Right atrium auricular region (tissue), 2 donors: ENCODE measurements around the gene DDA1. TPM values are rescaled to one million over a fixed set of nuclear protein-coding genes. Genes with fewer than 3 reads are reported as not detected.

ENCODE experiments used
- DNase-seq: peaks from one replicate; pipeline ENCODE4 v3.0.0-alpha.2; 2019; ENCODE audit warnings: low spot score
- H3K27ac ChIP-seq, 2 donors: fragments of 200-600 bp; sonication (generic); 1 replicate in 1 of 2; 2 replicates in 1 of 2; pipeline ENCODE4 v1.5.1; 2016 to 2019
- H3K27me3 ChIP-seq, 2 donors: fragments of 200-600 bp; sonication (generic); one replicate each; pipeline versions ENCODE4 v1.5.1 to v1.6.0; 2017 to 2019
- H3K36me3 ChIP-seq: fragments of 200-600 bp; sonication (generic); one replicate; pipeline ENCODE4 v1.5.1; 2016
- H3K4me1 ChIP-seq, 2 donors: fragments of 200-600 bp; sonication (generic); one replicate each; pipeline versions ENCODE4 v1.5.1 to v1.6.0; 2017 to 2019
- H3K4me3 ChIP-seq, 2 donors: fragments of 200-600 bp; sonication (generic); 1 replicate in 1 of 2; 2 replicates in 1 of 2; pipeline ENCODE4 v1.5.1; 2017 to 2019; ENCODE audit warnings: mild to moderate bottlenecking in 1 of 2, moderate library complexity in 1 of 2
- H3K9me3 ChIP-seq, 2 donors: fragments of 200-600 bp; sonication (generic); one replicate each; pipeline ENCODE4 v1.5.1; 2019
- CTCF ChIP-seq, 2 donors: fragments of 200-600 bp; sonication (generic); IDR thresholded peaks; one replicate each; pipeline ENCODE4 v1.5.1; 2019; ENCODE audit warnings: antibody characterized with exemption in 2 of 2
- total RNA-seq, 2 donors: library from RNA; depleted of rRNA; stranded (reverse); fragments of >200 nt; gene quantifications; one replicate each; pipeline ENCODE4 v1.1.0, GENCODE V29; 2016

The DDA1 gene
- total RNA-seq, 2 donors from 2014 or later, result 22.2 to 40.1 TPM

- Histone ChIP-seq H3K27ac (no peak overlapping the region), H3K9me3 (no peaks in the 10 kb centered on the region), H3K27me3 (no peaks in the 10 kb centered on the region), H3K4me3 (no peak overlapping the region), H3K36me3 (no peaks in the 10 kb centered on the region), H3K4me1 (peaks cover 0 to 19% of the 10 kb centered on the region in 2 donors)
- no peak for DNase-seq
- no peak for TF ChIP-seq CTCF (IDR thresholded peaks at IDR 0.05)
Observed at GRCh38 chr19:17340871-17341357, 31.6 kb downstream of the DDA1 start.

- Histone ChIP-seq H3K4me1 (peaks cover 0 to 18% of the 10 kb centered on the region in 2 donors), H3K27me3 (no peaks in the 10 kb centered on the region), H3K4me3 (no peak overlapping the region), H3K9me3 (no peaks in the 10 kb centered on the region), H3K36me3 (no peaks in the 10 kb centered on the region), H3K27ac (no peak overlapping the region)
- TF ChIP-seq CTCF (IDR thresholded peaks at IDR 0.05), result no peak
- DNase-seq, result no peak
Observed at GRCh38 chr19:17341386-17341785, 32.0 kb downstream of the DDA1 start.

- Histone ChIP-seq H3K9me3 (no peaks in the 10 kb centered on the region), H3K4me3 (no peak overlapping the region), H3K36me3 (no peaks in the 10 kb centered on the region), H3K27me3 (no peaks in the 10 kb centered on the region), H3K27ac (no peak overlapping the region), H3K4me1 (peaks cover 0 to 22% of the 10 kb centered on the region in 2 donors)
- no peak for DNase-seq
- no peak for TF ChIP-seq CTCF (IDR thresholded peaks at IDR 0.05)
Observed at GRCh38 chr19:17341845-17342244, 32.5 kb downstream of the DDA1 start.

GRCh38 chr19:17346109-17346671 lies 36.8 kb downstream of the DDA1 start:
- DNase-seq, result peak; percentile 81
- H3K27ac ChIP-seq, result peak overlapping the region; percentile 63 to 66

GRCh38 chr19:17347361-17347760 lies 38.0 kb downstream of the DDA1 start:
- no peak for DNase-seq
- Histone ChIP-seq H3K27ac (peak overlapping the region; percentile 63 to 66), H3K27me3 (no peaks in the 10 kb centered on the region), H3K36me3 (no peaks in the 10 kb centered on the region), H3K4me3 (no peak overlapping the region), H3K9me3 (no peaks in the 10 kb centered on the region), H3K4me1 (peaks cover 0 to 37% of the 10 kb centered on the region in 2 donors)
- TF ChIP-seq CTCF (IDR thresholded peaks at IDR 0.05), result no peak

More at GRCh38 chr19:17346109-17346671, 36.8 kb downstream of the DDA1 start:
- no peaks in the 10 kb centered on the region for H3K9me3 ChIP-seq
- TF ChIP-seq CTCF (IDR thresholded peaks at IDR 0.05), result peak; percentile 90 to 95
- no peaks in the 10 kb centered on the region for H3K36me3 ChIP-seq
- no peak overlapping the region for H3K4me3 ChIP-seq
- no peaks in the 10 kb centered on the region for H3K27me3 ChIP-seq
- H3K4me1 ChIP-seq, result peaks cover 0 to 36% of the 10 kb centered on the region in 2 donors

GRCh38 chr19:17347877-17348276 lies 38.5 kb downstream of the DDA1 start:
- H3K36me3 ChIP-seq, result no peaks in the 10 kb centered on the region
- no peak for DNase-seq
- H3K27ac ChIP-seq, result peak overlapping the region; percentile 63 to 66
- H3K27me3 ChIP-seq, result no peaks in the 10 kb centered on the region
- peaks cover 0 to 42% of the 10 kb centered on the region in 2 donors for H3K4me1 ChIP-seq
- no peak overlapping the region for H3K4me3 ChIP-seq
- TF ChIP-seq CTCF (IDR thresholded peaks at IDR 0.05), result no peak
- no peaks in the 10 kb centered on the region for H3K9me3 ChIP-seq
